Colon (tissue), 2 donors: ENCODE results near the gene MCRS1.
"Not testable (repeated sequence)": the region's sequence is repeated elsewhere in the genome, so short reads cannot be mapped to it uniquely, and the experiment has no call there.

ENCODE experiments used
- FAIRE-seq: peaks from 2 replicates; lab custom pipeline; 2012; peaks lifted over from hg19 to GRCh38; lab: Jason Lieb, UNC
- donor health status: control.
- donor health status: control.

MCRS1 gene

DNA sequence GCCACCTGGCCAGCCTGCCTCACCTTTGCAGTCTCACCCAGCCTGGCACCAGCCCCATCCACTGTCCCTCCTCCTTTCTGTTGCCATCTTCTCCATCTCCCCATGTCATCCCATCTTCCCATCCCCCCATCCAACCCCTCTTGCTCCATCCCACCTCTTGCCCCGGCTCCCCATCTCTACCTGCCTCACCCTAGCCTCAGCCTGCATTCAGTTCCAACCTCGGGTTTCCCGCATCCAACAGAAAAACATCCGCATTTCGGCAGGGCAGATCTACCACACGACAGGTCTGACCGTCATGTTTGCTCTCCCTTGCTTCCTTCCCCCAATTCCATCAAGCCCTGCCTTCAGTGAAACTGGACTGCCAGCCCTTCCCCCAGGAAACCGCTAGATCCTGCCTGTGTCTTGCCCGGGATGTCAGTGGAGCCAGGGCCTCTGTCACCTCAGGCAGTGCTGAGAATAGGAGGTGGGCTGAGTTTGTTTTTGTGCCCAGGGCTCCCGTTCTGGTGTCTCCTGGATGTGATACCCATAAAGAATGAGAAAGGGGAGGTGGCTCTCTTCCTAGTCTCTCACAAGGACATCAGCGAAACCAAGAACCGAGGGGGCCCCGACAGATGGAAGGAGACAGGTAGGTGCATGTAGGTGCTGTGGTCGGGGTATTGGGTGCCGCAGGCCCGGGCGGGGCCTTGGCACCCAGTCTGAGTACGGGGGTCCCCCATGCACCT lies 26.6 kb downstream of the MCRS1 start:
- FAIRE-seq: no peak

GRCh38 chr12:49540229-49541139 lies 27.5 kb downstream of the MCRS1 start:
- no peak for FAIRE-seq

- no peak for FAIRE-seq
Measured at GRCh38 chr12:49539406-49540228, 28.3 kb downstream of the MCRS1 start.

- FAIRE-seq: no peak
Measured at GRCh38 chr12:49538510-49539403, 29.2 kb downstream of the MCRS1 start, which contains the start of gene KCNH3. TSS of gene KCNH3 (plus strand) at chr12:49539030. CDS start at chr12:49539417, 387 bp downstream.

DNA sequence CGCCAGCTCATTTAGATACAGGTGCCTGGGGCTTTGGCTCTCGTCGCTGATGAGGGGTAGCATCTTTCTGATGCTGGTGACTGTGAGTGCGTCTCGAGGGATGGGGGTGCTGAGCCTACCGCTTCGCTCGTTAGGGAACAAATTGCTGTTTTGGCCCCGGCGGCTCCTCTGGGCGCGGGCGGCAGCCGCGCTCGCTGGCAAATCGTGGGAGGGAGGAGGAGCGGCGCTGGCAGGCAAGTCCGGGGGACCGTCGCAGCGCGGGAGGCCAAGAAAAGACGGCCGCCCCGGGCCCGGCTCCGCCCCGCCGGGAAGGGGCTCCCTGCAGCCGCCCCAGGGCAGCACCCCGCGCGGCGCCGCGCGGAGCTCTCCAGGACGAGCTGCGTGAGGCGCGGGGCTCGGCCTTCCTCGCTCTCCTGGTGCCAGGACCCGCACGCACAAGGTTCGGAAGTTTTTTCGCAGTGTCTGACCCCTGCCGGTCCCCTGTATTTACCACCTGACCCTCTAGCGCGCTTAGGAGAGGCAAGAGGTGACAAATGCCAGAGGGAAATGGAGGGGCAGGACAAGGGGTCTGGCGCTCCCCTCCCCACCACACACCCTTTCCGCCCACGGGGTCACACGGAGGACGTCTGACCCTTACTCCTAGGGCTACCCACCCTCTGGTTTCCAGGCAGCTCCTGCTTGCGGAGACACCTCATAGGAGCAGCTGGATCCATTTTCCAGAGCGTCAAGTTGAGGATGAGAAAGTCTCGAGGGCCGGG lies 30.0 kb downstream of the MCRS1 start:
- no peak for FAIRE-seq

- FAIRE-seq: no peak
Measured at GRCh38 chr12:49537231-49537751, 30.7 kb downstream of the MCRS1 start.

DNA sequence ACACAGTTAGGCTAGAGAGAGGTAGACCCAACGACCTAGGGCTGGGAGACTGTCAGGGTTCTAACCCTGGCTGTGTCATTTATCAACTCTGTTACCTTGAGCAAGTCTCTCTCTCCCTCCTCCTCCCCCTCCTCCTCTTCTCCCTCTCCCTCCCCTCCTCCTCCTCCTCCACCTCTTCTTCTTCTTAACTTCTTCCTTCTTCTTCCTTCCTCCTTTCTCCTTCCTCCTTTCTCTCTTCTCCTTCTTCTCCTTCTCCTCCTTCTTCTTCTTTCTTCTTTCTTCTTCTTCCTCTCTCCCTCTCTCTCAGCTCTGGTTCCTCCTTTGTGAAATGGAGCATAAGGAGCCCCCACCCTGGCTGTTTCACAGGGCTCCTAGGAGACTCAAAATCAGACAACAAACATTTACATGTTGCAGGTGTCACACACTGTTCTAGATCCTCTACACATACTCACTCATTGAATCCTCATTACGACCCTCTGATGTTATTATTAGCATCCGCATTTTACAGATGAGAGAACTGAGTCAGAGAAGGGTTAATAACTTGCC lies 31.3 kb downstream of the MCRS1 start:
- no peak for FAIRE-seq

DNA sequence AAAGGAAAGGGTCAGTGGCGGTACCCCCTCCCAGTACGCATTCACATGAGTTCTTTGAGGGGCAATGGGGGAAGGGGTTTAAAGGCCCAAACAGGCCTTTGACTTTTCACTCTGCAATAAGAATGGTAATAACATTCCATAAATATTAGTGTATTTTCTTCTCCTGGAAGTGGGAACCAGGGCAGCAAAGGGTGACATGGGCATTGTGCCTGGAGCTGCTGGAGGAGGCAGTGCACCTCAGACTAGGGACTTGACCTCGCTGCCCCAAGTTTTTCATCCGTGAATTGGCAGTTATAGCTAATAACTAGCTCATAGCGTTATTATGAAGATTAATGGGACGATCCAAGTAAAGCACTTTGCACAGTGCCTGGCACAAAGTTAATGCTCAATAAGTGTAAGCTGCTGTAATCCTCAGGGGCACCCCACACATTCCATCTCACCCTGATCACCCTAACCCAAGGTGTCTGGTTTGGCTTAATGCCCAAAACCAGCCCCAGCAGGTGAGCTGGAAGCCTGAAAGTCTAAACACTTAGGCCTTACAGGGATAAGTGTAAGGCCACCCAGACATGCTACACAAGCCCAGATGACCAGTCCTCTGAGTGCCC lies 31.9 kb downstream of the MCRS1 start:
- FAIRE-seq: no peak

DNA sequence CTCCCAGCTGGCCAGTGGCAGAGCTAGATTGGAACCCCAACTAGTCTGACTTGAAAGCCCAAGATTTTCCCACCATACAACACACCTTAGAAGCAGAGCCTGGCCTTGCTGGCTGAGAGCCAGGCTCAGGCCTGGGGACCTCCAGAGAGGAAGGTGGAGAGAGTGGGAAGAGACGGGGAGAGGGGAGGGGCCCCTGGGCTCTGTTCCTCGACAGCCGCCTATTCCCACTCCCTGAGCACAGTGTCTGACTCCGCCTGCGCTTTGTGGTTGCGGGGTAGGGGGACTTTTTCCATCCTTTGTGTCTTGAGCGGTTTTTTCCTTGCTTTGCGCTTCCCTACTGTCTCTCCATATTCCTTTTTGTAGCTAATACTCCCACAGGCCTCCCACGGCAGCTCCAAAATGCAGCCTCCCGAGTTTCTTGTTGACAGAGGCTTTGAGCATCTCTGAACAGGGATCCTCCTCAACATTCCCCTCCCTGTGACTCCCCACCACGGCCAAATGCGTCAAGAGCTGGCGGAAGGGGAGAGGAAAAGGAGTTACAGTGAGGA lies 33.1 kb downstream of the MCRS1 start:
- no peak for FAIRE-seq

GRCh38 chr12:49534122-49534521 lies 33.8 kb downstream of the MCRS1 start:
- not testable (repeated sequence) for FAIRE-seq

GRCh38 chr12:49533331-49533730 lies 34.6 kb downstream of the MCRS1 start:
- no peak for FAIRE-seq

- FAIRE-seq: no peak
Measured at GRCh38 chr12:49531745-49532144, 36.2 kb downstream of the MCRS1 start.

DNA sequence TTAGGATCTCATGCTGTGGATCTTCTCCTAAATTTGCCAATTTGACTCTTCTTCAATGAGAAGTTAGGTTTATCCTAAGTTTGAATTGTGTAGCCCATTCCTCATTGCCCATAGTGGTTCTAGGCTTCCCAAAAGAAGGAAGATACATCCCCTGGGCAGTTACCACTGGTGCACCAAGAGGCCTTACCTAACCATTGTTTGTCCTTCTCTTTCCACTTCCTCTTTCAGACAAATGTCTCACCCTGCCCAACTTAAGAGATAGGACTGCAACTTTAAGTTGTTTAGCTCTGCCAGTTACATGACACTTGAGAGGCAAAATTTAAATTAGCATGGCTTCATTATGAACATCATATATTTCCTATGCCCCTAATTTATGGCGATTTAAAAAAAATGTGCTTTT lies 38.5 kb downstream of the MCRS1 start:
- no peak for FAIRE-seq

- no peak for FAIRE-seq
Measured at GRCh38 chr12:49527361-49528130, 40.4 kb downstream of the MCRS1 start.

GRCh38 chr12:49525942-49526341 lies 42.0 kb downstream of the MCRS1 start:
- no peak for FAIRE-seq

DNA sequence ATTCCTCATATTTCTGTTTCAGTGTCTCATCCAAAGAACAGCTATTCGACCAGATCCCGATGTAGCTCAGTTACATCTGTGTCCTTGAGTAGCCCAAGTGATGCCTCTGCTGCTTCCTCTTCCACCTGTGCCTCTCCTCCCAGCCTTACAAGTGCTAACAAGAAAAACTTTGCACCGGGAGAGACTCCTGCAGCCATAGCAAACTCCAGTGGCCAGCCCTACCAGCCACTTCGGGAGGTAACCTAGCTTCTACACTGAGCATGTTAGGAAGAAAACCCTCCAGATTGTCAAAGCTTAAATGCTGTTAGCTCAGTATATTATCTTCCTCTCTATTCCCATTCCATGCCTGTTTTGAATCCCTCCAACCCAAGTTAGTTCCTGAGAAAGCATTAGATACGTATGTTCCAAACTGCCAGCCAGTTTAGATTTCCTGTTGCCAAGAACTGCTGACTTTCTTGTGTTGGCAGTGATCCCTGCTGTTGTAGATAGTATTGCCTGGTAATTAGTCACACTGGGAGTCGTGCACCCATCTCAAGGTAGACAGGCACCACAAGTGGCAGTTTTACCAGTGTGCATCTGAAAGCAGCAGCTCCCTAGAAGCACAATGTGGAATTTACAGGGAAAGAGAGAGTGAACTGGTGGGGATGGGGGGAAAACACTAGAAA lies 43.1 kb downstream of the MCRS1 start:
- FAIRE-seq: no peak

DNA sequence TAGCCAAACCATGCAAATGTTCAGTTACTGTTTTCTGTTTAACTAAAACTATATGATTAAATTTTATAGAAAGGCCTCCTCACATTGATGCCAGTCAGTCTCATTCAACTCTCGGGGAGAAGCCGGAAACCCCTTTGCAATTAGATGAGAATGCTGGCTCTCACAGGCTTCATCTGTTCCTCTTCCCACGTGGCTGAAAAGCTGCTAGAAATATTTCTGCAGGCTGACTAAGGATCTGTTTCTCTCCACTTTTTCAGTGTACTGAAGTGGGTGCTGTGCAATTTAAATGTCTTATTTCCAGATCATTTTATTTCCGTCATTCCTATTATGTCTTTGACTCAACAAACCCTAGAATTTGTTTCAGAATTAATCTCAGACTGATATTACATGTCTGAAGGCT lies 46.6 kb downstream of the MCRS1 start:
- no peak for FAIRE-seq

GRCh38 chr12:49519574-49519936 lies 48.4 kb downstream of the MCRS1 start:
- FAIRE-seq: no peak
